ENCODE results near the gene PAN2. TPM values are rescaled to one million over a fixed set of nuclear protein-coding genes. Genes with fewer than 3 reads are reported as not detected.

PAN2 gene, protein sequence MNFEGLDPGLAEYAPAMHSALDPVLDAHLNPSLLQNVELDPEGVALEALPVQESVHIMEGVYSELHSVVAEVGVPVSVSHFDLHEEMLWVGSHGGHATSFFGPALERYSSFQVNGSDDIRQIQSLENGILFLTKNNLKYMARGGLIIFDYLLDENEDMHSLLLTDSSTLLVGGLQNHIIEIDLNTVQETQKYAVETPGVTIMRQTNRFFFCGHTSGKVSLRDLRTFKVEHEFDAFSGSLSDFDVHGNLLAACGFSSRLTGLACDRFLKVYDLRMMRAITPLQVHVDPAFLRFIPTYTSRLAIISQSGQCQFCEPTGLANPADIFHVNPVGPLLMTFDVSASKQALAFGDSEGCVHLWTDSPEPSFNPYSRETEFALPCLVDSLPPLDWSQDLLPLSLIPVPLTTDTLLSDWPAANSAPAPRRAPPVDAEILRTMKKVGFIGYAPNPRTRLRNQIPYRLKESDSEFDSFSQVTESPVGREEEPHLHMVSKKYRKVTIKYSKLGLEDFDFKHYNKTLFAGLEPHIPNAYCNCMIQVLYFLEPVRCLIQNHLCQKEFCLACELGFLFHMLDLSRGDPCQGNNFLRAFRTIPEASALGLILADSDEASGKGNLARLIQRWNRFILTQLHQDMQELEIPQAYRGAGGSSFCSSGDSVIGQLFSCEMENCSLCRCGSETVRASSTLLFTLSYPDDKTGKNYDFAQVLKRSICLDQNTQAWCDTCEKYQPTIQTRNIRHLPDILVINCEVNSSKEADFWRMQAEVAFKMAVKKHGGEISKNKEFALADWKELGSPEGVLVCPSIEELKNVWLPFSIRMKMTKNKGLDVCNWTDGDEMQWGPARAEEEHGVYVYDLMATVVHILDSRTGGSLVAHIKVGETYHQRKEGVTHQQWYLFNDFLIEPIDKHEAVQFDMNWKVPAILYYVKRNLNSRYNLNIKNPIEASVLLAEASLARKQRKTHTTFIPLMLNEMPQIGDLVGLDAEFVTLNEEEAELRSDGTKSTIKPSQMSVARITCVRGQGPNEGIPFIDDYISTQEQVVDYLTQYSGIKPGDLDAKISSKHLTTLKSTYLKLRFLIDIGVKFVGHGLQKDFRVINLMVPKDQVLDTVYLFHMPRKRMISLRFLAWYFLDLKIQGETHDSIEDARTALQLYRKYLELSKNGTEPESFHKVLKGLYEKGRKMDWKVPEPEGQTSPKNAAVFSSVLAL
- total RNA-seq (100 to 1,000 TPM in 2 of 5 donors, 10 to 100 TPM in 3; 41.7 to 146 (median 49.3) TPM), polyA plus RNA-seq (10 to 100 TPM in 1 of 3 donors, 1 to 10 TPM in 2; 4.9 to 28.4 (median 9.5) TPM)
- long read RNA-seq, donor 1, partial matches to known transcripts, result 0 of 2 reads
- long read RNA-seq, donor 1, other reads (novel, unspliced or antisense), result 0 of 2 reads
- long read RNA-seq, donor 2, partial matches to known transcripts, result 5 of 6 reads
- long read RNA-seq, donor 2, other reads (novel, unspliced or antisense), result 0 of 6 reads
- long read RNA-seq, donor 3, result 0 reads
- long read RNA-seq, donor 4, result 0 reads
- long read RNA-seq, donor 5, partial matches to known transcripts, result 0 of 2 reads
- long read RNA-seq, donor 5, other reads (novel, unspliced or antisense), result 0 of 2 reads
- long read RNA-seq, donor 6, full-length matches to known transcripts, result 6 of 6 reads
- long read RNA-seq, donor 6, partial matches to known transcripts, result 0 of 6 reads
- long read RNA-seq, donor 6, other reads (novel, unspliced or antisense), result 0 of 6 reads
- long read RNA-seq, donor 7, partial matches to known transcripts, result 0 of 2 reads
- long read RNA-seq, donor 7, other reads (novel, unspliced or antisense), result 0 of 2 reads
- long read RNA-seq, donor 8, partial matches to known transcripts, result 0 of 3 reads
- long read RNA-seq, donor 8, other reads (novel, unspliced or antisense), result 0 of 3 reads
- long read RNA-seq, donor 9, partial matches to known transcripts, result 7 of 8 reads
- long read RNA-seq, donor 9, other reads (novel, unspliced or antisense), result 0 of 8 reads
- long read RNA-seq, donor 10, partial matches to known transcripts, result 0 of 2 reads
- long read RNA-seq, donor 10, other reads (novel, unspliced or antisense), result 0 of 2 reads

DNA sequence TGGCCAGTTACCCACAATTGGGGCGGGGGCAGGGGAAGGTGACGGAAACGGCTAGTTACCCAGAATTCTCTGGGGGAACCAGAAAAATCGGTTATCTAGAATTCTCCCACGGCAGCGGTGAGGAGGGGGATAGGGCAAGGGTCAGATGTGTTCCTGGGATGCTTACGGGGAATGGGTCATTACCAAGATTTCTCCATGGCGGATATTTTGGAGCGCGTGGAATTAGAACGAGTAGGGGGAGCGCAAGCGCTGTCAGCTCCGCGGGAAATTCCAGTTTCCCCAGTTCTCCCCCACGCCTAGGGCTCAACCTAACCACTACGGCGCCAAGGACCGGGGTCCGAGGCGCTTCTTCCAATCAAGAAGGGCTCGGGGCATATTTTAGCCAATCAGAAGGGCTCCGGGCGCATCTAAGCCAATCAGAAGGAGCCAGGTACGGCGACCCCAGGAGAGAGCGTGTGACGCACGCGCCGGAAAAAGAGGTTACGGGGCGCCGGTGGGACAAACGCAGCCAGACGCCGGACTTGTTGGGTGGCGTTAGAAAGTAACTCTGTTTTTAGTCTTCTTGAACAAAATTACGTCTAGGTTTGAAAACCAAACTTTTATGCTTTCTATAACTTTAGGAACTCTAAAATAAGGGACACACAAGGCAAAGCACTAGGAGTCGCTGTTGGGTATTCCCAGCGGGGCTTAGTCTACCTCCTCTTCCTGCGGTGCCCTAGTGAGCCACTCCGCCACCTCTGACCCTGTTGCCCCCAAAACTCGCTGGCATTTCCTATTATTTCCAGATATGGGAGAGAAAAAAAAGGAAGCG lies at the start of gene PAN2:
TSS of gene PAN2 (minus strand) at position 322 of the 811 bp plus-strand sequence. CDS start 906 bp downstream, outside the sequence.
- Histone ChIP-seq H3K4me3 (peak within 1 kb of the TSS; percentile 52 to 70 (median 56)), H3K36me3 (peaks cover 0 to 3% (median 0%) of the 10 kb centered on the region in 4 donors), H3K27ac (peak within 1 kb of the TSS; percentile 86 to 98 (median 95)), H3K4me1 (peaks cover 11 to 31% (median 16%) of the 10 kb centered on the region in 4 donors), H3K27me3 (no peaks in the 10 kb centered on the region), H3K9me3 (no peaks in the 10 kb centered on the region)
- TF ChIP-seq, protein P1, sequence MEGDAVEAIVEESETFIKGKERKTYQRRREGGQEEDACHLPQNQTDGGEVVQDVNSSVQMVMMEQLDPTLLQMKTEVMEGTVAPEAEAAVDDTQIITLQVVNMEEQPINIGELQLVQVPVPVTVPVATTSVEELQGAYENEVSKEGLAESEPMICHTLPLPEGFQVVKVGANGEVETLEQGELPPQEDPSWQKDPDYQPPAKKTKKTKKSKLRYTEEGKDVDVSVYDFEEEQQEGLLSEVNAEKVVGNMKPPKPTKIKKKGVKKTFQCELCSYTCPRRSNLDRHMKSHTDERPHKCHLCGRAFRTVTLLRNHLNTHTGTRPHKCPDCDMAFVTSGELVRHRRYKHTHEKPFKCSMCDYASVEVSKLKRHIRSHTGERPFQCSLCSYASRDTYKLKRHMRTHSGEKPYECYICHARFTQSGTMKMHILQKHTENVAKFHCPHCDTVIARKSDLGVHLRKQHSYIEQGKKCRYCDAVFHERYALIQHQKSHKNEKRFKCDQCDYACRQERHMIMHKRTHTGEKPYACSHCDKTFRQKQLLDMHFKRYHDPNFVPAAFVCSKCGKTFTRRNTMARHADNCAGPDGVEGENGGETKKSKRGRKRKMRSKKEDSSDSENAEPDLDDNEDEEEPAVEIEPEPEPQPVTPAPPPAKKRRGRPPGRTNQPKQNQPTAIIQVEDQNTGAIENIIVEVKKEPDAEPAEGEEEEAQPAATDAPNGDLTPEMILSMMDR (IDR thresholded peaks at IDR 0.05), result peak in 5 of 7 experiments; percentile 24 to 58 (median 40)
- TF ChIP-seq POLR2AphosphoS5 (IDR thresholded peaks at IDR 0.05) (peak; percentile 78 to 91 (median 80)), POLR2A (IDR thresholded peaks at IDR 0.05) (no peak)
- 0 to 1% (median 0%) methylated on average over 45 of the region's 45 CpGs for WGBS, 5 donors
- intact Hi-C loops (cut with DNase I; ENCODE audit: low total_unique reads), result no loop called here
- peak; percentile 96 to 98 for DNase-seq

DNA sequence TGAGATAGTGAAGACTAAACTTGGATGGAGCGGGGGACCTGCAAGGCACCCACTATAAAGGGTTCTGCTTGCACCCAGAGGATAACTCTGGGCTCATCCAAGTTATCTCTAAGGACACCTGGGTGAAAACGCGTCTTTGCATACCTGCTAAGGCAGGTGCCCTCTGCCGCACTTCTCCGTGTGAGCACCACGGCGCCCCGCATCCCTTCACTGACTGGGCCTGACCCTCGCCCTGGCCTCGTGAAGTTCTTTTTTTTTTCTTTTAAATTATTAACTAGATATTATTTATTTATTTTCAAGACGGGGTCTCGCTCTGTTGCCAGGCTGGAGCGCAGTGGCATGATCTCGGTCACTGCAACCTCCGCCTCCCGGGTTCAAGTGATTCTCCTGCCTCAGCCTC lies 48.8 kb upstream of the PAN2 start:
- Histone ChIP-seq H3K9me3 (no peaks in the 10 kb centered on the region), H3K36me3 (no peaks in the 10 kb centered on the region), H3K27me3 (no peaks in the 10 kb centered on the region), H3K4me3 (no peak overlapping the region), H3K4me1 (no peaks in the 10 kb centered on the region), H3K27ac (no peak overlapping the region)
- no peak for TF ChIP-seq POLR2A (IDR thresholded peaks at IDR 0.05)
- no peak for TF ChIP-seq EP300 (IDR thresholded peaks at IDR 0.05)
- TF ChIP-seq, protein P1 (IDR thresholded peaks at IDR 0.05), result no peak
- TF ChIP-seq POLR2AphosphoS5 (IDR thresholded peaks at IDR 0.05), result no peak
- intact Hi-C loops (cut with DNase I; ENCODE audit: low total_unique reads), result no loop called here
- WGBS, 5 donors, result 89 to 90% (median 90%) methylated on average over 15 to 16 of the region's 16 CpGs
- DNase-seq, result no peak

DNA sequence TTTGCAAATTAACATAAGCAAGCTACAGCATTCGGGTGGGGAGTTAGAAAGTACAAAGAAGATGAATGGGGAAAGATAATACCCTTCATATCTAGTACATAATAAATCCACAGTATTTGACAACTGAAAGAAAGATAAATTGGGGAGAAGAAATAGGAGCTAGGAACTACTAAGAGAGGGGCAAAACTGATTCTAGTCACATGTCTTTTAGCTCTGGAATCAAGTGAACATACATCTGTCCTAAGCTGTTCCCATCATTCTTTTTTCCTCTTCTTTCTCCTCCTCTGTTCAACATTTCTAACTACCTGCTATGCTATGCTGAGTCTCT lies 44.2 kb upstream of the PAN2 start:
- TF ChIP-seq POLR2AphosphoS5 (IDR thresholded peaks at IDR 0.05), result no peak
- no peak for TF ChIP-seq POLR2A (IDR thresholded peaks at IDR 0.05)
- TF ChIP-seq, protein P1 (IDR thresholded peaks at IDR 0.05), result no peak
- TF ChIP-seq EP300 (IDR thresholded peaks at IDR 0.05), result no peak
- intact Hi-C loops (cut with DNase I; ENCODE audit: low total_unique reads), result no loop called here
- no peaks in the 10 kb centered on the region for H3K27me3 ChIP-seq
- H3K9me3 ChIP-seq, result no peaks in the 10 kb centered on the region
- no peaks in the 10 kb centered on the region for H3K36me3 ChIP-seq
- WGBS, 5 donors, result 21 to 36% (median 24%) methylated on average over 1 of the region's 1 CpG
- H3K4me3 ChIP-seq, result no peak overlapping the region
- H3K4me1 ChIP-seq, result no peaks in the 10 kb centered on the region
- H3K27ac ChIP-seq, result no peak overlapping the region
- DNase-seq, result no peak
